ENCODE data around the gene FAM20C.

- TF ChIP-seq CTCF (conservative IDR thresholded peaks at IDR 0.05 in 1 of 2, IDR thresholded peaks at IDR 0.05 in 1 of 2; ENCODE audit: extremely low read depth in 1 of 2, insufficient read depth in 1 of 2, low read depth in 1 of 2, low read length in 2 of 2): no peak
- TF ChIP-seq EZH2 (IDR thresholded peaks at IDR 0.05; ENCODE audit: borderline replicate concordance, low read length): no peak
These were observed 102.2 kb downstream of the FAM20C start for GRCh38 chr7:294440-295154.

All from mammary epithelial cell (primary cell).